Gastroesophageal sphincter (tissue), 4 donors: ENCODE data around the gene PRDM8. TPM values are rescaled to one million over a fixed set of nuclear protein-coding genes. Genes with fewer than 3 reads are reported as not detected.
"Not testable (repeated sequence)": the region's sequence is repeated elsewhere in the genome, so short reads cannot be mapped to it uniquely, and the experiment has no call there.

Source experiments
- ATAC-seq: fragments of 150-250 bp; one replicate; pipeline ENCODE4 v1.9.1; 2016; ENCODE audit warnings: mild to moderate bottlenecking, moderate library complexity
- H3K27ac ChIP-seq, 4 donors: fragments of 200-600 bp; sonication (generic) in 3 of 4; 1 replicate in 3 of 4; 2 replicates in 1 of 4; pipeline ENCODE4 v1.5.1; 2016 to 2019
- H3K27me3 ChIP-seq: fragments of 200-600 bp; sonication (generic); one replicate; pipeline ENCODE4 v1.5.1; 2019
- H3K36me3 ChIP-seq, 2 donors: fragments of 200-600 bp; sonication (generic); one replicate each; pipeline ENCODE4 v1.5.1; 2019; ENCODE audit warnings: control low read depth in 1 of 2
- H3K4me1 ChIP-seq, 3 donors: fragments of 200-600 bp; sonication (generic); 1 replicate in 2 of 3; 2 replicates in 1 of 3; pipeline ENCODE4 v1.5.1; 2016 to 2019; ENCODE audit warnings: control low read depth in 2 of 3
- H3K4me3 ChIP-seq, 2 donors: fragments of 200-600 bp; sonication (generic); one replicate each; pipeline ENCODE4 v1.5.1; 2019; ENCODE audit warnings: mild to moderate bottlenecking in 1 of 2, moderate library complexity in 1 of 2
- H3K9me3 ChIP-seq, 3 donors: fragments of 200-600 bp; sonication (generic); one replicate each; pipeline ENCODE4 v1.5.1; 2017 to 2019; ENCODE audit warnings: control low read depth in 2 of 3
- CTCF ChIP-seq, 4 experiments: fragments of 200-600 bp in 2 of 4; fragments of 450-650 bp in 2 of 4; sonication (generic) in 1 of 4; IDR thresholded peaks; one replicate each; pipeline ENCODE4 v1.5.1; 2017 to 2019; ENCODE audit warnings: antibody characterized with exemption in 4 of 4, mild to moderate bottlenecking in 2 of 4, moderate library complexity in 2 of 4
- EP300 ChIP-seq: sonication (generic); formaldehyde crosslinking; IDR thresholded peaks from one replicate; pipeline ENCODE4 v1.6.1; 2017; ENCODE audit warnings: antibody characterized with exemption, mild to moderate bottlenecking
- POLR2A ChIP-seq, 2 donors: fragments of 450-650 bp; IDR thresholded peaks; one replicate each; pipeline ENCODE4 v1.6.1; 2017; ENCODE audit warnings: antibody characterized with exemption in 2 of 2, mild to moderate bottlenecking in 2 of 2, moderate library complexity in 1 of 2
- POLR2AphosphoS5 ChIP-seq: sonication (generic); formaldehyde crosslinking; IDR thresholded peaks from one replicate; pipeline ENCODE4 v1.6.1; 2017; ENCODE audit warnings: antibody characterized with exemption
- WGBS, 2 donors: methylation state at CpG; one replicate each; pipeline ENCODE4 v1.1.5; 2018; ENCODE audit warnings: low coverage in 1 of 2; 5-methylcytosine and 5-hydroxymethylcytosine counted together
- total RNA-seq, 4 donors: library from RNA; depleted of rRNA; stranded (reverse); fragments of >200 nt; gene quantifications; one replicate each; pipeline ENCODE4 v1.1.0, GENCODE V29; 2016

PRDM8 gene
- total RNA-seq, 4 donors from 2014 or later: 31.2 to 43.6 (median 36.9) TPM

GRCh38 chr4:80165855-80166254 is 31.4 kb upstream of the PRDM8 start:
- no peak for ATAC-seq
- Histone ChIP-seq H3K27me3 (no peaks in the 10 kb centered on the region), H3K4me1 (no peaks in the 10 kb centered on the region), H3K27ac (no peak overlapping the region), H3K4me3 (no peak overlapping the region), H3K9me3 (no peaks in the 10 kb centered on the region), H3K36me3 (no peaks in the 10 kb centered on the region)
- TF ChIP-seq CTCF (IDR thresholded peaks at IDR 0.05) (no peak), POLR2AphosphoS5 (no peak), POLR2A (IDR thresholded peaks at IDR 0.05) (no peak), EP300 (no peak)

- no peak for ATAC-seq
- WGBS, 2 donors: 38 to 50% methylated on average over 1 of the region's 1 CpG
Observed at GRCh38 chr4:80171251-80171650, 26.1 kb upstream of the PRDM8 start.

GRCh38 chr4:80171656-80172055 is 25.6 kb upstream of the PRDM8 start:
- Histone ChIP-seq H3K36me3 (no peaks in the 10 kb centered on the region), H3K27me3 (no peaks in the 10 kb centered on the region), H3K4me1 (no peaks in the 10 kb centered on the region), H3K27ac (no peak overlapping the region), H3K9me3 (no peaks in the 10 kb centered on the region), H3K4me3 (no peak overlapping the region)
- TF ChIP-seq POLR2A (IDR thresholded peaks at IDR 0.05) (no peak), EP300 (no peak)
- no peak for ATAC-seq
- WGBS, 2 donors: 87 to 97% methylated on average over 3 of the region's 3 CpGs

More at GRCh38 chr4:80171251-80171650, 26.1 kb upstream of the PRDM8 start:
- no peaks in the 10 kb centered on the region for H3K4me1 ChIP-seq
- no peaks in the 10 kb centered on the region for H3K27me3 ChIP-seq
- no peaks in the 10 kb centered on the region for H3K36me3 ChIP-seq
- no peak overlapping the region for H3K27ac ChIP-seq
- TF ChIP-seq CTCF (IDR thresholded peaks at IDR 0.05): no peak
- TF ChIP-seq POLR2AphosphoS5: no peak
- no peak for TF ChIP-seq POLR2A (IDR thresholded peaks at IDR 0.05)
- TF ChIP-seq EP300: no peak
- H3K4me3 ChIP-seq: no peak overlapping the region
- no peaks in the 10 kb centered on the region for H3K9me3 ChIP-seq

- no peaks in the 10 kb centered on the region for H3K27me3 ChIP-seq
- TF ChIP-seq POLR2AphosphoS5 (no peak), POLR2A (IDR thresholded peaks at IDR 0.05) (no peak), CTCF (IDR thresholded peaks at IDR 0.05) (no peak), EP300 (no peak)
- no peaks in the 10 kb centered on the region for H3K36me3 ChIP-seq
- H3K4me1 ChIP-seq: no peaks in the 10 kb centered on the region
- H3K9me3 ChIP-seq: no peaks in the 10 kb centered on the region
- H3K4me3 ChIP-seq: no peak overlapping the region
- ATAC-seq: no peak
- WGBS, 2 donors: 18 to 50% methylated on average over 1 to 2 of the region's 2 CpGs
- H3K27ac ChIP-seq: no peak overlapping the region
Observed at GRCh38 chr4:80172203-80172602, 25.1 kb upstream of the PRDM8 start.

GRCh38 chr4:80173401-80173800 is 23.9 kb upstream of the PRDM8 start:
- TF ChIP-seq POLR2AphosphoS5 (no peak), EP300 (no peak), CTCF (IDR thresholded peaks at IDR 0.05) (no peak), POLR2A (IDR thresholded peaks at IDR 0.05) (no peak)
- no peaks in the 10 kb centered on the region for H3K27me3 ChIP-seq
- no peak overlapping the region for H3K27ac ChIP-seq
- H3K4me3 ChIP-seq: no peak overlapping the region
- H3K9me3 ChIP-seq: no peaks in the 10 kb centered on the region
- no peaks in the 10 kb centered on the region for H3K36me3 ChIP-seq
- H3K4me1 ChIP-seq: no peaks in the 10 kb centered on the region
- ATAC-seq: no peak

GRCh38 chr4:80173841-80174240 is 23.5 kb upstream of the PRDM8 start:
- no peak for ATAC-seq
- H3K27me3 ChIP-seq: no peaks in the 10 kb centered on the region
- no peaks in the 10 kb centered on the region for H3K36me3 ChIP-seq
- no peaks in the 10 kb centered on the region for H3K4me1 ChIP-seq
- H3K27ac ChIP-seq: no peak overlapping the region
- H3K9me3 ChIP-seq: peaks cover 0 to under 1% (median 0%) of the 10 kb centered on the region in 3 donors
- H3K4me3 ChIP-seq: no peak overlapping the region
- 42 to 49% methylated on average over 2 of the region's 2 CpGs for WGBS, 2 donors
- TF ChIP-seq POLR2A (IDR thresholded peaks at IDR 0.05) (no peak), POLR2AphosphoS5 (no peak), EP300 (no peak), CTCF (IDR thresholded peaks at IDR 0.05) (no peak)

- peaks cover 0 to 10% (median 0%) of the 10 kb centered on the region in 3 donors for H3K4me1 ChIP-seq
- not testable (repeated sequence) for H3K27me3 ChIP-seq, ATAC-seq, H3K36me3 ChIP-seq, H3K27ac ChIP-seq, H3K4me3 ChIP-seq
- peaks cover 0 to 13% (median 0%) of the 10 kb centered on the region in 3 donors for H3K9me3 ChIP-seq
Observed at GRCh38 chr4:80177793-80178192, 19.5 kb upstream of the PRDM8 start.
